HG02973 (cell line): Measurements from ENCODE around the gene SYNJ2.
A peak's percentile ranks its signal among the peaks of the same experiment; 100 is the strongest.

Source experiments
- ATAC-seq: cut with Tn5 transposase; IDR thresholded peaks from one replicate; pipeline ENCODE4 v1.9.1; 2021; ENCODE audit warnings: moderate library complexity; ENCODE audit not compliant: unreplicated experiment

The SYNJ2 gene

GRCh38 chr6:158053377-158054313 lies 72.0 kb downstream of the SYNJ2 start:
- ATAC-seq: no peak

- no peak for ATAC-seq
Observed at GRCh38 chr6:158056355-158056754, 74.7 kb downstream of the SYNJ2 start.

- no peak for ATAC-seq
Observed at GRCh38 chr6:158056804-158057203, 75.1 kb downstream of the SYNJ2 start.

- peak; percentile 55 for ATAC-seq
Observed at GRCh38 chr6:158057213-158057987, 75.7 kb downstream of the SYNJ2 start.

GRCh38 chr6:158058171-158058651 lies 76.5 kb downstream of the SYNJ2 start:
- no peak for ATAC-seq

GRCh38 chr6:158059108-158059507 lies 77.4 kb downstream of the SYNJ2 start:
- no peak for ATAC-seq

- ATAC-seq: no peak
Observed at GRCh38 chr6:158060455-158061360, 79.0 kb downstream of the SYNJ2 start.

- ATAC-seq: no peak
Observed at GRCh38 chr6:158061361-158061708, 79.7 kb downstream of the SYNJ2 start.

- ATAC-seq: no peak
Observed at GRCh38 chr6:158061709-158062461, 80.2 kb downstream of the SYNJ2 start.

GRCh38 chr6:158063736-158064135 lies 82.1 kb downstream of the SYNJ2 start:
- ATAC-seq: no peak

- no peak for ATAC-seq
Observed at GRCh38 chr6:158064725-158065251, 83.1 kb downstream of the SYNJ2 start.

- ATAC-seq: no peak
Observed at GRCh38 chr6:158066136-158066781, 84.6 kb downstream of the SYNJ2 start.

GRCh38 chr6:158067436-158068015 lies 85.9 kb downstream of the SYNJ2 start:
- ATAC-seq: no peak

GRCh38 chr6:158068156-158068892 lies 86.7 kb downstream of the SYNJ2 start:
- ATAC-seq: no peak

- ATAC-seq: no peak
Observed at GRCh38 chr6:158068893-158069799, 87.5 kb downstream of the SYNJ2 start.

GRCh38 chr6:158069800-158070195 lies 88.1 kb downstream of the SYNJ2 start:
- ATAC-seq: no peak

GRCh38 chr6:158070513-158070912 lies 88.8 kb downstream of the SYNJ2 start:
- ATAC-seq: no peak
